ENCODE measurements around the gene CDH1. TPM values are rescaled to one million over a fixed set of nuclear protein-coding genes. Genes with fewer than 3 reads are reported as not detected.
A peak's percentile ranks its signal among the peaks of the same experiment; 100 is the strongest.

The CDH1 gene
- 100 and 124 TPM in 2 replicates for total RNA-seq (2014; rRNA removed)
- Bru-seq, nascent RNA = percentile 71 among the genes with signal in this experiment
- percentile 74 among the genes with signal in this experiment for BruChase-seq, experiment 1, labeled RNA remaining after a 6-hour chase
- percentile 67 among the genes with signal in this experiment for BruChase-seq, experiment 2, labeled RNA remaining after a 2-hour chase
- long read RNA-seq, full-length matches to known transcripts = 10 of 77 reads
- long read RNA-seq, partial matches to known transcripts = 63 of 77 reads
- long read RNA-seq, other reads (novel, unspliced or antisense) = 4 of 77 reads

DNA sequence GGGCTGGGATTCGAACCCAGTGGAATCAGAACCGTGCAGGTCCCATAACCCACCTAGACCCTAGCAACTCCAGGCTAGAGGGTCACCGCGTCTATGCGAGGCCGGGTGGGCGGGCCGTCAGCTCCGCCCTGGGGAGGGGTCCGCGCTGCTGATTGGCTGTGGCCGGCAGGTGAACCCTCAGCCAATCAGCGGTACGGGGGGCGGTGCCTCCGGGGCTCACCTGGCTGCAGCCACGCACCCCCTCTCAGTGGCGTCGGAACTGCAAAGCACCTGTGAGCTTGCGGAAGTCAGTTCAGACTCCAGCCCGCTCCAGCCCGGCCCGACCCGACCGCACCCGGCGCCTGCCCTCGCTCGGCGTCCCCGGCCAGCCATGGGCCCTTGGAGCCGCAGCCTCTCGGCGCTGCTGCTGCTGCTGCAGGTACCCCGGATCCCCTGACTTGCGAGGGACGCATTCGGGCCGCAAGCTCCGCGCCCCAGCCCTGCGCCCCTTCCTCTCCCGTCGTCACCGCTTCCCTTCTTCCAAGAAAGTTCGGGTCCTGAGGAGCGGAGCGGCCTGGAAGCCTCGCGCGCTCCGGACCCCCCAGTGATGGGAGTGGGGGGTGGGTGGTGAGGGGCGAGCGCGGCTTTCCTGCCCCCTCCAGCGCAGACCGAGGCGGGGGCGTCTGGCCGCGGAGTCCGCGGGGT is at the start of gene CDH1:
TSS of gene CDH1 (plus strand) at position 247 of the 684 bp plus-strand sequence. CDS start at position 371, 124 bp downstream.
- H3K27ac ChIP-seq (ENCODE audit: low read length) = peak within 1 kb of the TSS; percentile 57
- no peaks in the 10 kb centered on the region for H3K27me3 ChIP-seq (ENCODE audit: low read length)
- H3K4me1 ChIP-seq (ENCODE audit: insufficient read depth, low read length) = peaks cover 30% of the 10 kb centered on the region
- intact Hi-C loops (cut with micrococcal nuclease) = no loop called here
- DNase-seq (peak; percentile 86), ATAC-seq (peak; percentile 52)
- no peaks in the 10 kb centered on the region for H3K9me2 ChIP-seq (replicated peaks; ENCODE audit: low read length)
- H3K79me2 ChIP-seq (ENCODE audit: low read length) = peaks cover 42% of the 10 kb centered on the region
- peak within 1 kb of the TSS; percentile 82 for H3K9ac ChIP-seq (ENCODE audit: low read length)
- H2AFZ ChIP-seq (ENCODE audit: low read length) = peak within 1 kb of the TSS; percentile 65
- TF ChIP-seq EZH2phosphoT487 (IDR thresholded peaks at IDR 0.05; ENCODE audit: borderline replicate concordance, low read length) (no peak), EZH2 (IDR thresholded peaks at IDR 0.05; ENCODE audit: low read length, unreplicated experiment) (no peak)
- TF ChIP-seq, protein P1, sequence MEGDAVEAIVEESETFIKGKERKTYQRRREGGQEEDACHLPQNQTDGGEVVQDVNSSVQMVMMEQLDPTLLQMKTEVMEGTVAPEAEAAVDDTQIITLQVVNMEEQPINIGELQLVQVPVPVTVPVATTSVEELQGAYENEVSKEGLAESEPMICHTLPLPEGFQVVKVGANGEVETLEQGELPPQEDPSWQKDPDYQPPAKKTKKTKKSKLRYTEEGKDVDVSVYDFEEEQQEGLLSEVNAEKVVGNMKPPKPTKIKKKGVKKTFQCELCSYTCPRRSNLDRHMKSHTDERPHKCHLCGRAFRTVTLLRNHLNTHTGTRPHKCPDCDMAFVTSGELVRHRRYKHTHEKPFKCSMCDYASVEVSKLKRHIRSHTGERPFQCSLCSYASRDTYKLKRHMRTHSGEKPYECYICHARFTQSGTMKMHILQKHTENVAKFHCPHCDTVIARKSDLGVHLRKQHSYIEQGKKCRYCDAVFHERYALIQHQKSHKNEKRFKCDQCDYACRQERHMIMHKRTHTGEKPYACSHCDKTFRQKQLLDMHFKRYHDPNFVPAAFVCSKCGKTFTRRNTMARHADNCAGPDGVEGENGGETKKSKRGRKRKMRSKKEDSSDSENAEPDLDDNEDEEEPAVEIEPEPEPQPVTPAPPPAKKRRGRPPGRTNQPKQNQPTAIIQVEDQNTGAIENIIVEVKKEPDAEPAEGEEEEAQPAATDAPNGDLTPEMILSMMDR (conservative IDR thresholded peaks at IDR 0.05; ENCODE audit: low read depth, low read length) = no peak
- H4K20me1 ChIP-seq (ENCODE audit: low read length) = peaks cover 11% of the 10 kb centered on the region; the same call in 1 of the 2 replicates
- peak within 1 kb of the TSS; percentile 88 for H3K4me2 ChIP-seq (ENCODE audit: low read length)
- BruUV-seq (replicated peaks) = no TSS peak
- peak within 1 kb of the TSS; percentile 90 for H3K4me3 ChIP-seq (ENCODE audit: low read length)
- POLR2A ChIA-PET (ENCODE audit: unreplicated experiment) = interaction anchor here (0.5 to 1.2 kb wide), 9 partner anchors 13 to 352 kb away, joined by 3 to 20 read pairs (median 4); no protein-coding TSS in a partner anchor
- CTCF ChIA-PET = interaction anchor here (1.1 kb wide), 1 partner anchor 60 kb away, joined by 4 read pairs; no protein-coding TSS in a partner anchor
- peaks cover 4% of the 10 kb centered on the region for H3F3A ChIP-seq (ENCODE audit: low read length, unreplicated experiment)
- H3K9me3 ChIP-seq (ENCODE audit: low read length) = no peaks in the 10 kb centered on the region
- no peaks in the 10 kb centered on the region for H3K36me3 ChIP-seq (ENCODE audit: low read depth, low read length)

DNA sequence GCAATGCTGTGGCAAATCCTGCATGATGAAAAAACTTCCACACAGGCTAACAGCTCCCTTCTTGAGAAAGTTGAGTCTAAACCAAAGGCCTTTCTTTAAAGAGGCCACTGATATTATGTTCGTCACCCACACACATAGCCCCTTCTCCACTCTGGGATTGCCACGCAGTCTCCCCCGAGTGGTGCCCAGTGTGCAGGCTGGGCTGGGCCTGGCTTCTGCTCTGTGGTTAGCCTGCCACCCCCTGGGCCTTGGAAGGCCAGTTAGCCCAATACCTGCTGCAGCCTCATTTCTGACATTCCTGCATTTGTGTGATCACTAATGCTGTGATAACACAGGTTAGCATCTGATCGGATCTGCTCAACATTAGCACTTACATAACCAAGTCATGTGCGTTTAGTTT is 47.2 kb upstream of the CDH1 start:
- TF ChIP-seq, protein P1 (conservative IDR thresholded peaks at IDR 0.05; ENCODE audit: low read depth, low read length) = no peak; the same call in 1 of the 2 replicates
- TF ChIP-seq EZH2 (IDR thresholded peaks at IDR 0.05; ENCODE audit: low read length, unreplicated experiment) (no peak), EZH2phosphoT487 (IDR thresholded peaks at IDR 0.05; ENCODE audit: borderline replicate concordance, low read length) (no peak)
- H3K36me3 ChIP-seq (ENCODE audit: low read depth, low read length) = no peaks in the 10 kb centered on the region; the same call in 1 of the 2 replicates
- POLR2A ChIA-PET (ENCODE audit: unreplicated experiment) = no interaction called here

More for the DNA sequence above, 47.2 kb upstream of the CDH1 start:
- H3K4me2 ChIP-seq (ENCODE audit: low read length) = no peak overlapping the region
- H3K4me3 ChIP-seq (ENCODE audit: low read length) = no peak overlapping the region
- H4K20me1 ChIP-seq (ENCODE audit: low read length) = no peaks in the 10 kb centered on the region
- H3K9ac ChIP-seq (ENCODE audit: low read length) = no peak overlapping the region
- H3K27ac ChIP-seq (ENCODE audit: low read length) = no peak overlapping the region
- ATAC-seq (peak; percentile 46), DNase-seq (no peak)
- H3K27me3 ChIP-seq (ENCODE audit: low read length) = no peaks in the 10 kb centered on the region
- no TSS peak for BruUV-seq (replicated peaks)
- no peak overlapping the region for H2AFZ ChIP-seq (ENCODE audit: low read length)
- CTCF ChIA-PET = interaction anchor here (0.6 kb wide), 1 partner anchor 434 kb away, joined by 5 read pairs; no protein-coding TSS in a partner anchor
- no peaks in the 10 kb centered on the region for H3F3A ChIP-seq (ENCODE audit: low read length, unreplicated experiment)
- no peaks in the 10 kb centered on the region for H3K9me2 ChIP-seq (replicated peaks; ENCODE audit: low read length)
- no peaks in the 10 kb centered on the region for H3K9me3 ChIP-seq (ENCODE audit: low read length)
- intact Hi-C loops (cut with micrococcal nuclease) = no loop called here
- H3K79me2 ChIP-seq (ENCODE audit: low read length) = no peaks in the 10 kb centered on the region
- H3K4me1 ChIP-seq (ENCODE audit: insufficient read depth, low read length) = no peaks in the 10 kb centered on the region

Measured in PC-3 (cell line).